Chondrocyte (in vitro differentiated cells): ENCODE data around the gene ANAPC7. TPM values are rescaled to one million over a fixed set of nuclear protein-coding genes. Genes with fewer than 3 reads are reported as not detected.
A peak's percentile ranks its signal among the peaks of the same experiment; 100 is the strongest.

Source experiments
- DNase-seq: peaks from one replicate; pipeline ENCODE4 v3.0.0; 2021; ENCODE audit warnings: mixed read lengths, low spot score
- H3K27ac Mint-ChIP-seq: one replicate; pipeline ENCODE4 v1.8.0; 2021; ENCODE audit warnings: mild to moderate bottlenecking, moderate library complexity, mixed read lengths; ENCODE audit not compliant: unreplicated experiment
- H3K27me3 Mint-ChIP-seq: 2 replicates; pipeline ENCODE4 v1.8.0; 2021; ENCODE audit warnings: low read depth, mixed read lengths
- H3K36me3 Mint-ChIP-seq: 2 replicates; pipeline ENCODE4 v1.8.0; 2021; ENCODE audit warnings: low read depth, mixed read lengths
- H3K4me1 Mint-ChIP-seq: 2 replicates; pipeline ENCODE4 v1.8.0; 2021; ENCODE audit warnings: low read depth, mild to moderate bottlenecking, mixed read lengths
- H3K4me3 Mint-ChIP-seq: one replicate; pipeline ENCODE4 v1.8.0; 2021; ENCODE audit warnings: mild to moderate bottlenecking, moderate library complexity, mixed read lengths; ENCODE audit not compliant: unreplicated experiment
- H3K9me3 Mint-ChIP-seq: 2 replicates; pipeline ENCODE4 v1.8.0; 2021; ENCODE audit warnings: low read depth, mixed read lengths
- total RNA-seq: library from RNA; stranded (reverse); gene quantifications from 3 replicates; pipeline ENCODE4 v1.2.1, GENCODE V29; 2021
- TF ChIP-seq, protein P1 (sequence below): fragments of 200-600 bp; sonication (generic); IDR thresholded peaks from 2 replicates; pipeline ENCODE4 v1.5.0; 2021; ENCODE audit warnings: antibody characterized with exemption, mild to moderate bottlenecking, moderate library complexity

ANAPC7 gene
- total RNA-seq, 1 donor from 2014 or later: 35.4 TPM

DNA sequence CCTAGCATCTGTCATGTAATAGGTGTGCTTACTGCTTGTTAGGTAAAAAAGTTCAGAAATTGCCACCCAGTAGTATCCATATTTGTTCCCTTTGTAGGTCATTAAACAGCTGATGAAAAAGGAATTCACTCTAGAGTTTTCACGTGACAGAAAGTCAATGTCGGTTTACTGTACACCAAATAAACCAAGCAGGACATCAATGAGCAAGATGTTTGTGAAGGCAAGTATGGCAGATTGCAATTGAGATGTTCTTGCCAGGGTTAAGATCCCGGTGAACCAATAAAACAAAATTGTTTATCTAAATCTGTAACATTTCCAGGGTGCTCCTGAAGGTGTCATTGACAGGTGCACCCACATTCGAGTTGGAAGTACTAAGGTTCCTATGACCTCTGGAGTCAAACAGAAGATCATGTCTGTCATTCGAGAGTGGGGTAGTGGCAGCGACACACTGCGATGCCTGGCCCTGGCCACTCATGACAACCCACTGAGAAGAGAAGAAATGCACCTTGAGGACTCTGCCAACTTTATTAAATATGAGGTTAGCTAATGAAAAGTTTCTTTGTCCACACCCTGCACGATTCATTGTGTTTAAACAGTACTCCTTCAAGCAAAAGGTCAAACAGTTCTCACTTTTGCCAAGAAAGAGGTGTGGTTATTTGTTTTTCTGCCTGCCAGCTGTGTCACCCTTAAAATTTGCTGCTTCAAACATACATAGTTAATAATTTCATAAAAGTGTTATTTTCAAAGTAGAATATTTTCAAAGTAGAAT is 64.1 kb downstream of the ANAPC7 start:
- Mint-ChIP-seq H3K4me3 (no peak overlapping the region), H3K27ac (no peak overlapping the region), H3K4me1 (peaks cover 3% of the 10 kb centered on the region), H3K36me3 (peaks cover 67% of the 10 kb centered on the region), H3K27me3 (no peaks in the 10 kb centered on the region), H3K9me3 (no peaks in the 10 kb centered on the region)
- DNase-seq: no peak
- TF ChIP-seq, protein P1, sequence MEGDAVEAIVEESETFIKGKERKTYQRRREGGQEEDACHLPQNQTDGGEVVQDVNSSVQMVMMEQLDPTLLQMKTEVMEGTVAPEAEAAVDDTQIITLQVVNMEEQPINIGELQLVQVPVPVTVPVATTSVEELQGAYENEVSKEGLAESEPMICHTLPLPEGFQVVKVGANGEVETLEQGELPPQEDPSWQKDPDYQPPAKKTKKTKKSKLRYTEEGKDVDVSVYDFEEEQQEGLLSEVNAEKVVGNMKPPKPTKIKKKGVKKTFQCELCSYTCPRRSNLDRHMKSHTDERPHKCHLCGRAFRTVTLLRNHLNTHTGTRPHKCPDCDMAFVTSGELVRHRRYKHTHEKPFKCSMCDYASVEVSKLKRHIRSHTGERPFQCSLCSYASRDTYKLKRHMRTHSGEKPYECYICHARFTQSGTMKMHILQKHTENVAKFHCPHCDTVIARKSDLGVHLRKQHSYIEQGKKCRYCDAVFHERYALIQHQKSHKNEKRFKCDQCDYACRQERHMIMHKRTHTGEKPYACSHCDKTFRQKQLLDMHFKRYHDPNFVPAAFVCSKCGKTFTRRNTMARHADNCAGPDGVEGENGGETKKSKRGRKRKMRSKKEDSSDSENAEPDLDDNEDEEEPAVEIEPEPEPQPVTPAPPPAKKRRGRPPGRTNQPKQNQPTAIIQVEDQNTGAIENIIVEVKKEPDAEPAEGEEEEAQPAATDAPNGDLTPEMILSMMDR: peak; percentile 20

GRCh38 chr12:110338754-110339153 is 64.8 kb downstream of the ANAPC7 start:
- Mint-ChIP-seq H3K27ac (peak overlapping the region; percentile 23), H3K4me1 (peaks cover 3% of the 10 kb centered on the region), H3K4me3 (no peak overlapping the region)

GRCh38 chr12:110337912-110338710 is 65.4 kb downstream of the ANAPC7 start:
- no peak for DNase-seq
- Mint-ChIP-seq H3K9me3 (no peaks in the 10 kb centered on the region), H3K27me3 (no peaks in the 10 kb centered on the region), H3K4me3 (no peak overlapping the region), H3K36me3 (peaks cover 62% of the 10 kb centered on the region), H3K27ac (no peak overlapping the region), H3K4me1 (peaks cover 3% of the 10 kb centered on the region)
- TF ChIP-seq, protein P1: no peak

More at GRCh38 chr12:110338754-110339153, 64.8 kb downstream of the ANAPC7 start:
- TF ChIP-seq, protein P1: peak; percentile 70
- no peak for DNase-seq
- Mint-ChIP-seq H3K27me3 (no peaks in the 10 kb centered on the region), H3K36me3 (peaks cover 66% of the 10 kb centered on the region), H3K9me3 (no peaks in the 10 kb centered on the region)

- peaks cover 52% of the 10 kb centered on the region for H3K36me3 Mint-ChIP-seq
- no peaks in the 10 kb centered on the region for H3K9me3 Mint-ChIP-seq
- peaks cover 14% of the 10 kb centered on the region for H3K4me1 Mint-ChIP-seq
- no peaks in the 10 kb centered on the region for H3K27me3 Mint-ChIP-seq
- H3K4me3 Mint-ChIP-seq: no peak overlapping the region
- TF ChIP-seq, protein P1: no peak
- no peak for DNase-seq
- H3K27ac Mint-ChIP-seq: no peak overlapping the region
Measured at GRCh38 chr12:110335481-110336045, 67.9 kb downstream of the ANAPC7 start.

- TF ChIP-seq, protein P1: no peak
- Mint-ChIP-seq H3K36me3 (peaks cover 40% of the 10 kb centered on the region), H3K4me3 (no peak overlapping the region), H3K9me3 (no peaks in the 10 kb centered on the region), H3K27me3 (no peaks in the 10 kb centered on the region), H3K4me1 (peaks cover 18% of the 10 kb centered on the region), H3K27ac (peak overlapping the region; percentile 12)
- DNase-seq: no peak
Measured at GRCh38 chr12:110333201-110333600, 70.3 kb downstream of the ANAPC7 start.
